Measurements from ENCODE around the gene SCARF2.

The SCARF2 gene

DNA sequence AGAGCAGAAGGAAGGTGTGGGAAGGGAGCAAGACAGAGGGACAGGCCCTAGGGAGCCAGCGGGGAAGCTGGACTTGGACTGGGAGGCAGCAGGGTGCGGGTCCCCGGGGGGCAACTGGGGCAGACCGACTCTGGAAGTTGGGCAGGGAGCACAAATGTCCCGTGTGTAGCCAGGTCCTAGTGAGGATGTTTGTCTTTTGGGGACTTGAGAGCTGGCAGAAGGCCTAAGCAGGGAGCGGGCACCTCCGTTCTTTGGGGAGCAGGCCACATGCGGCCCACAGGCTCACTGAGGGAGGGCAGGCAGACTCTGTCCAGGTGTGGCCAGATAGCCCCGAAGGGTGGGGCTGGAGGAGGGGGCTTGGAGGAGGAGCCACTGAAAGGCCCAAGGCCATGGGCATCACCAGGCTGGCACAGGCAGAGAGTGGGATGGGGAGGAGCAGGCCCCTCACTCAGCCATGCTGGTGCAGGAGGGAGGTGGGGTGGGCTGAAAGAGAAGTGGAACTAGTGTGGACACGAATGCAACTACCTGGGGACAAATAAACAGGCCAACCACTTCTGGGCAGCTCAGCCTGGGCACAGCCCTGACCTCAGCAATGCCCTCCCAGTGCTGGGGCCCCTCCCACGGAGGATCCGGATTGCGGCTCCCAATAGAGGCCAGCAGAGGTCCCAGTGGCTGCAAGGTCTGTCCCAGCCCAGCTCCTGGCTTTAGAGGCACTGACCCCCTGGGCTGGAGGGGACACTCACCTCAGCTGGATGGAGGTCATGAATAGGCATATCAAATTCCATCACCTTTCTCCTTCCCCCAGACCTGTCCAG lies 1.3 kb upstream of the SCARF2 start:
- no peak for DNase-seq

DNA sequence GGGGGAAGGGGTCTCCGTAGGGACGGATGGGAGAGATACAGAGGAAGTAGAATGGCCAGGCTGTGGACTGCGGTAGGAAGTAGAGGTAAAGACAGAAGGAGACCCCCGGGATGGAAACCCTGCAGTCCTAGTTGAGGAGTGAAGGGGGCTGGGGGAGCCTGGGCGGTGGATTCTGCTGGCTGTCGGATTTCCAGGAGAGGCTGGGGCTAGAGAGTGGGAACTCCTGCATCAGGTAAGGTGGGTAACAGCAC lies 727 bp upstream of the SCARF2 start:
- DNase-seq: no peak

DNA sequence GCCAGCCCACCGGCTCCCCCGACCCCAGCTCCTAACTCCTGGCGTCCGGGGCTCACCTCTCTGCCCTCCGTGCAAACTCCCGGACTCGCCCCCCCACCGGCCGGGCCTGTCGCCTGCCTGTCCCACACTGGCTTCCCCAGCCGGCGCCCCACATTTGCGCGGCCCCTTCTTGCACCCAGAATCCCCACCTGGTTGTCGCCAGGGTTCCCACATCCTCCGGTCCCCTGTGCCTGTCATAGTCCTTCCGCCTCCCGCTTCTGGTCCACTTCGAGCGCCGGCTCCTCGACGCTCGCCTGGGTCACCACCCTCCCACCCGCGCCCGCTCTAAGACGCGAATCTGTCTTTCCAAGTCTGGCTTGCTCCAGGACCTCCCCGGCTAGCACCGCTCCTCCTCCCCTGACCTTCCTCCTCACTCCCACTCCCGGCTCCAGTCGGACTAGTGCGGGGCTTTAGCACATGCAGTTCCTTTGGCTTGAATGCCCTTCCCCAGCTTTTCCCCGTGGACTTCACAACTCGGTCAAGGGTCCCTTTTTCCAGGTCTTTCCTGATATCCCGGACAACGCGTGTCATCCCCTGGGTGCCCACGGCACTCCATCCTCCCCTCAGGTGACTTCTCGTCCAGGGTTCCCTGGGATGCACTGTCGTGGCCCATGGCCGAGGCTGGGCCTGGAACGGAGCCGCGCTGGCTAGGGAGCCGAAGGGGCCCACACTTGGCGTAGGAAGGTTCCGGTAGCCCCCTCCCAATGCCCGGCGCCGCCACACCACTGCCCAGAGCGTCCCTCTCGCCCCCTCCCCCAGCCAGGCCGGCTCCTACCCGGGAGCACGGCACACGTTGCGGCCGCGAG lies 635 bp downstream of the SCARF2 start:
- DNase-seq: peak; percentile 40

DNA sequence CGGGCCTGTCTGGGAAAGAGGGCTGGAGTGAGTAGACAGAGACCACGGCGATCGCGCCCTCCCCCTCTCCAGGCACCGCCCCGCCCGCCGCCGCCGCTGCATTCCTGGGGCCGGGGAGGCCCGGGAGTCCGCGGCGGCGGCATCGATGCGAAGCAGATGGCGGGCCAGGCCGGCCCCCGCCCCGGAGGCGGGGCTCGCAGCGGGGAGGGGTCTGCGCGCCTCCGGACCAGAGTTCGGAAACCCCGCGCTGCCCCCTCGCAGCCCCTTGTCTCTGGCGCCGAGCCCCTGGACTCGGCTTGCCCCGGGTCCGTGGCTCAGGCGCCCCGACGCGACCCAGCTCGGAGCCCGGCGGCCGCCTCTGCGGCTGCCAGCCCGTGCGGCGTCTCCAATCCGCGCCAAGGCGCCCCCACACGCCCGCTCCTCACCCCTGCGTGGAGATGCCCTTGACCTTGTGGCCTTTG lies 1.3 kb downstream of the SCARF2 start:
- no peak for DNase-seq

DNA sequence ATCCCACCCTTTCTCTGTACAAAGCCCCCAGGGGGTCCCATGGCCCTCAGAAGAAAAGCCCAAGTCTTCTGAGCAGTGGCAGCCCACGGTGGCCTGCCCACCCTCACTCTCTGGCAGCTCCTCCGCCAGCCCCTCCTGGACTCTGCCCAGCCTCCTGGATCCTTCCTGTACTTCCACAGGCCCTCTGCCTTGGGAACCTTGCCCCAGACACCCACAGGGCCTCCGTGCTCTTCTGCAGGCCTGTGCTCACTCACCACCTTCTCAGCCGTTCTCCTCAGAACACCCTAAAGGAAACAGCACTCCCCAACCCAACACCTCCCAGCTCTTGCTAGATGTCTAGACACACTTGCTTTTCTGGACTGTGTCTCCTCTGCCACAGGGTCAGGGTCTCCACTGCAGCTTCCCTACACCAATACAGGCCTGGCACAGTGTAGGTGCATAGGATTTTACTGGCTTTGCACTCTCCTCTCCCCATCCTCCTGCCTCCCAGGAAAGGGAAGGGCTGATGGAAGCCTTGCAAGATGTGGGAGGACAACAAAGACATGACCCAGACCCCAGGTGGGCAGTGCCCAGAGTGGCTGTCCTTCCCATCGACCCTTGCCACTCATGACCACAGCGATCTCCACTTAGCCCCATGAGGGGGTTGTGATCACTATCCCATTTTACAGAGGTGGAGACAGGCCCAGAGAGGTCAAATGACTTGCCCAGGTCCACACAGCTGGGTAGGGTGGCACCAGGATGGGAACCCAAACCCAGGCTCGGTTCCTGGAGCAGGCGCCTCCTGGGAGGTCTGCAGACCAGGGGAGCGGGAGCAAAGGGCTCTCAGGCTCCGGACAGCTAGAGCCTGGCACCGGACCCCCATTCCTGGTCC lies 2.0 kb downstream of the SCARF2 start:
- DNase-seq: no peak

DNA sequence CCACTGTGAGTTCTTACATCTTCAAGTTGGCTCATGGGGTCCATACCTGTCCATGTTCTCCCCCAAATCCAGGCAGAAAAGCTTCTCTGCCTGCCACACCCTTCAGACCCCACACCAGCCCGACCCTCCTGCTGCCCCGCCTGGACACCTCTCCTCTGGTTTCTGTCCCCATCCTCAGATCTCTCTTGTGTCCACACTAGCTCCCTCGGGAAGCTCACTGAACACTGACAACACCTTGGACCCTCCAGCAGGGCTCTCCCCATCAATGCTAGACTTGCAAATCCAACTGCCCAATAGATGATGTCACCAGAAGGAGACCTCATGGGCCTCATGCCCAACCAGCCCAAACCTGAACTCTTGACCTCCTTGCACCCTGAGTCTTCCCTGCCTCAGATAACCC lies 2.9 kb downstream of the SCARF2 start:
- DNase-seq: no peak

DNA sequence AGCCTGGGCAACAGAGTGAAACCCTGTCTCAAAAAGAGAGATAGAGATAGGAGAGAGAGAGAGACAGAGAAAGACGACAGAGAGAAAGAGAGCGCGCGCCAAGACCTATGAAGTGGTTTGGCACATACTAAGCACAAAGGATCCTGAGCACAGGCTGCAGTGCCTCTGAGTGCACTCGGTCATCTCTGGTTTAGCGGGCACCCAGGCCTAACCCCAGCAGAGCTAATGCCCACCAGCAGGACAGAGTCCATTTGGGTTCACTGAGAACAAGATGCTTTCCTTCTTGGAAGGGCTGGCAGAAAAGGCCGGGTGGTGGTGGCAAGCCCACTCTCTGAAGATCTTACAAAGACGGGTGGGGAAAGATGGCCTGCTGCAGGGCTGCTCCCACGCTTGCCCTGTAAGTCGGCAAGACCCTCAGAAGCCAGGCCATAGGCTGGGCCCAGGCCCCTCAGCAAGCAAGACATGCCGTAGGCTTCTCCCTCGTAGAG lies 3.3 kb downstream of the SCARF2 start:
- DNase-seq: no peak

DNA sequence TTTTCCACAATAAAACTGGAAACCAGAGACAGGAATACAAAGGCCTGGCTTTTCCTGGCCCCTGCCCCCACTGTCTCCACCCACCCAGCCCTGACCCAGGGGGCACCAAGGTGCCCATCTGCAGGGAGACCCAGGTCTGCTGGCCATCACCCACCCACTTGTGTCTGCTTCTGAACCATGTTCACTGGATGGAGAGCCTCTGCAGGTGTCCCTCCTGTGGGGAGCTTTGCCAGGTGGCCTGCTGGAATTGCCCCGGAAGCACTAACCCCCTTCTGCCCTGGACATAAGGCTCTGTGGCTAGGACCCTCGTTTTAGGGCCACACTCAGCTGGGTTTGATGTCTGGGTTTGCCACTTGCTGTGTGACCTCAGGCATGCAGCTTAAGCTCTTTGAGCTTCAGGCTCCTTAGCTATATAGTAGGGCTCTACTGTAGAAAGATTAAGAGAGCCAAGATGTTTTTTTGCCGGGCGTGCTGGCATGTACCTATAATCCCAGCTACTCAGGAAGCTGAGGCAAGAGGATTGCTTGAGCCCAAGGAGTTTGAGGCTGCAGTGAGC lies 3.9 kb downstream of the SCARF2 start:
- DNase-seq: no peak

DNA sequence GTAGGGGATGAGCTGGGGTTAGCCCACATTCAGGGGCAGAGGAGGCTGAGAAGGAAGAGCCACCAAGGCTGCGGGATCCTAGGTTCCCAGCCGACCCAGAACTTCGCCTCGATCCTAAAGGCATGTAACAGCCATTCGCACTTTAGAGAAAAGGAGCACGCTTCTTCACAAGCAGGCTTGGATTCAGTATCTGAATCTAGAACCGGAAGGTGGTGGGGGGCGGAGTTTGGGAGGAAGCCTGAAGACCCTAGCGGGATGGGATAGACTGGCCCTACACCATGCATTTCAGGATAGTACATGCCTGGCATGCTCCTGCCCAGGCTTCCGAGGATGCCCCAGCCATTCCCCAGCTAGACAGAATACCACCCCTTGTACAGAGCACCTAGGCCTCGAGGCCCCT lies 4.4 kb downstream of the SCARF2 start:
- DNase-seq: no peak

DNA sequence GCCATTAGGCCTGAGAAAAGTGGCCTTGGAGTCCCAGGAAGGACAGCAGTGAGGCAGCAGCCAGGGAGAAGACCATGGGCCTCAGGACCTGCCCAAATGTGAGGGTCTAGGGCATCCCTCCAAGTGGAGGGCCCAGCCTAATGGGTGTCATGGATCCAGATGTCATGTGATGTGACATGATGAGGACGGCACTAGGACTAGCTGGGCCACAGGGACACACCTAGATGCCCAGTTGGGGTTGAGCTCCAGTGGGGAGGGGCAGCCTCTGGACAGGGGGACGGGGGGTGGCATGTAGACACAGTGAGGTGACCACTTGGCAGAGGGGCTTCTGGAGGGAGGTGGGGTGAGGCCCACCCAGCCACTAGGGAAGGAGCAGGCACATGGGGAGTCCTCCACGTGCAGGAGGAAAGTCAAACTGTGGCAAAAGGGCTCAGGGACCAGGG lies 5.4 kb downstream of the SCARF2 start:
- no peak for DNase-seq

DNA sequence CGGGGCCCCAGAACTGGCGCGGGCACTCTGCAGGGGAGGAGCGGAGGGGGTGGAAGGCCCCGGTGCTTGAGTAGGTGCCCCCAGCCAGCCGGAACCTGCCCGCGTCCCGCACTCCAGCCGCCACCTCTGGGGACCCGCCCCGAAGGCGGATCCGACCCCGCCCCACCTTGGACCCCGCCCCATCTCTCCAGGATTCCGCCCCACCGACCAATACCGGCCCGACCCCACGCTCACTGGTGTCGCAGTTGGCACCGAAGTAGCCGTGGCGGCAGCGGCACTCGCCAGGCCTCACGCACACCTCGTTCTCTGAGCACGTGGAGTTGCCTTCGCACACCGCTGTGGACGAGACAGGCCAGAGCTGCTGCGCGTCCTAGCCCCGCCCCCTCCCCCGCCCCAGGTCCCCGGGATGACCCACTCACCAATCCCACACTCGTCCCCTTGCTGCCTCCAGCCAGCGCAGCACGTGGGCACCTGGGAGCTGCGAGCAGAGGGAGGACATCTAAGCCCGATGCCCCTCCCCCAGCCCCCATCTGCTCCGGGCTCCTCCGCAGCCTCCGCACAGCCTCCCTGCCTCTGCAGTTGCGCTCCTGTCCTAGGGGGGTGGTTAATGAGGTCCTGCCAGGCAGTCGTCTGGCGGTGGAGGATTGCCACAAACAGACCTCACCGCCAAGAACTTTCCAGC lies 6.0 kb downstream of the SCARF2 start:
- DNase-seq: no peak

DNA sequence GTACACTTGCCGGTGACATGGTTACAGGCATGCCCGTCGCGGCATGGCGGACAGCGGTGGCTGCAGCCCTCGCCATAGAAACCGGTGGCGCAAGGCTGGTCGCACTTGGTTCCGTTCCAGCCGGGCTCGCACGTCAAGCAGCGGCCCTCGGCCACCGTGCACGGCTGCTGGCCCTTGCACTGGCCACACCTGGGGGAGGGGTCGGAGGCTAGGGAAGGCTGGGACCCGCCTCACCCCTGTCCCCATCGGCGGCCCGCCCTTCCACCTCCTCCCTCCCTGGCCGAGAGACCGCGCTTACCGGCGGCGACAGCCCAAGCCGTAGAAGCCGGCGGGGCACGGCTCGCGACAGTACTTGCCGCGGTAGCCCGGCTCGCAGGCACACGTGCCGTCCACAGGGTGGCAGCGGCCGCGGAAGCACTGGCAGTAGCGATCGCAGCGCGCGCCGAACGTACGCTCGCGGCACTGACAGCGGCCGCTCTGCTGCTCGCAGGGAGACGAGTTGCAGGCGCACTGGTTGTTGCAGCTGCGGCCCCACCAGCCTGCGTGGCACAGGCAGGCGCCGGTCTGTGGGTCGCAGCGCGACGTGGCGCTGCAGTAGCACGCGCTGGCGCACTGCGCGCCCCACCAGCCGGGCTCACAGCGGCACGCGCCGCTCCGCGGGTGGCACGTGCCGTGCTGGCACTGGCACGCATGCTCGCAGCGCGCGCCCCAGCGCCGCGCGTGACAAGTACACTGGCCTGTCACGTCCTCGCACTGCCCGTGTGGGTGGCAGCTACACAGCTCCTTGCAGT lies 6.7 kb downstream of the SCARF2 start:
- peak; percentile 77 for DNase-seq

DNA sequence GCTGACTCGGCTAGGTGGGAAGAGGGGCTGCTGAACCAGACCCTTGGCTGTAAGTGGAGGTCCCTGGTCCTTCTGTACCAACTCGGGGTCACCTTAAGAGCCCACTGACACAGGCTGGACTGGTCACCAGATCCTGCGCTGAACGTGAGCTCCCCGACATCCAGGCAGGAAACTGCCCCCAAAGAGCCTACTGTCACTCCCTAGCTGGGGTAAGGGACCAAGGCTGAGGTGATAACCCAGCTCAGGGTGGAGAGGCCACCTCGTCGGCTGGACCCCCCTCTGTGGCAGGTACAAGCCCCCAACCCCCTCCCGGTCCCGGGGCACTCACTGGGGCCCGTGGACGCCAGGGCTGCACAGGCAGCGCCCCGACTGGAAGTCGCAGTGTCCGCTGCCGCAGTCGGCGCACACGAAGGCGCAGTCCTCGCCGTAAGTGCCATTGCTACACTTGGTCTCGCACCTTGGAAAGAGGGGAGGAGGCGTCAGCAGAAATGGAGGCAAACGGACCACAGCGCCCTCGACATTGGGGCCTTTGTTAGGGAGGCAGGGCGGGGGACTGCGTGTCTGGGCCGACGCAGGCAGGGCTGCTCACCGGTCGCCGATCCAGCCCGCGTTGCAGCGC lies 7.4 kb downstream of the SCARF2 start:
- DNase-seq: peak; percentile 50

DNA sequence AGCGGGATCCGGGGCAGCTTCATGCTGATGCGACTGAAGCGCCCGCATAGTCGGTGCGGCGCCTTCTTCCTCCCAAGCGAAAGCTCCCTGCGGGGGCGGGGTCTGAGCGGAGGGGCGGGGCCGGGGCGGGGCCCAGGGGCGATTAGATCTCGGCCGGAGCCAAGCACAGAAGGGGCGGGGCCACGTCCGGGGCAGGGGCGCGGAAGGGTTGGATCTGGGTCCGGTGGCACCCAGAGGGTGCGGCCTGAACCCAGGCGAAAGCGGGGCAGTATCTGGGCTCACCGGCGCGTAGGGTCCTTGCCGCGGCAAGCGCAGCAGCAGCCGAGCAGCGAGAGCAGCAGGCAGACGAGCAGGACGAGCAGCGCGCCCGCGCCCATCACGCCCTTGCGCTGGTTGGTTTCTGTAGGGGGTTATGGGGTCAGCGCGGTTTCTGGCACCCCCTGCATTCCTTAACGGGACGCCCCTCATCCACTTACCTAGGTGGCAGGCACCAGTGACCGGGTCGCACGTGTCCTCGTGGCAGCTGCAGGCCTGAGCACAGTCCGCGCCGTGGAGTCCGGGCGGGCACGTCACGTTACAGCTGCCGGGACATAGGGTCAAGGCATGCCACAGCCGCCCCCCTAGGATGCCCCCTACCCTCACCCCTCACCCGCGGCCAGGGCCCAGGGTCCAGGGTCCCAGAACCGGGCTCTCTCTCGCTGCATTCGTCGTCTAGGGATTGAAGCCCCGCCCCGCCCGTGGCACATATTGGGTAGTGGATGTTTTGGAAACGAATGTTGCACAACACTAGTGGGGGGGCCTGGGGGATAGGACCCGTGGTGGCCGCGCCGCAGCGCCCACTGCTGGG lies 8.1 kb downstream of the SCARF2 start:
- DNase-seq: peak; percentile 86

DNA sequence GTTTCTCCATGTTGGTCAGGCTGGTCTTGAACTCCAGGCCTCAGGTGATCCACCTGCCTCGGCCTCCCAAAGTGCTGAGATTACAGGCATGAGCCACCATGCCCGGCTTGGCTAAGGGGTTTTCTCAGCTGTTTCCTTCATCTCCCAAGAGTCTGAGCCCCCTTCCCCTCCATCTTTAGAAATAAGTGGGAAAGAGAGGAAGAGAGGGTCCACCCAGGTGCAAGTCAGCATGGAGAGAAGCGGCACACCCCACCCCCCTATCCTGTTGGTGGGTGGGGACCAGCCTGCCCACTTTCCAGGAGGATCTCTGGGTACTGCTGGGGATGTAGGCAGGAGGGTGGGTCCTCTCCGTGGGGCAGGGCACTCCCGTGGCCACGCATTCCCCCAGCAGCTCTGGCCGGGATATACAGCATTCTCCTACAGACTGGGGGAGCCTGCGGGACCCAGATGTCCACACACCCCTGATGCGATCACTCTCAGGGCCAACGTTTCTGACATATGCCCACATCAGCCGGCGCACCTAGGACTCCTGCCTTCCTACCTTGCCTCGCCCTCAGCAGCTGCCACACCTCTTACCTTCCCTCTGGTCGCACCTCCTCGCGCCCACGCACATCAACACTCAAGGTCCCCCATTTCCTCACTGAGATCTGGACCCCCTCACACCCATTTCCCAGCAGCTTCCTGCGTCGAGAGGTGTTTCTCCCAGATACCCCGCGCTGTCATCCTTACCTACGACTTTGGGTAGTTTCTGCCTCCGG lies 8.9 kb downstream of the SCARF2 start:
- DNase-seq: peak; percentile 24

DNA sequence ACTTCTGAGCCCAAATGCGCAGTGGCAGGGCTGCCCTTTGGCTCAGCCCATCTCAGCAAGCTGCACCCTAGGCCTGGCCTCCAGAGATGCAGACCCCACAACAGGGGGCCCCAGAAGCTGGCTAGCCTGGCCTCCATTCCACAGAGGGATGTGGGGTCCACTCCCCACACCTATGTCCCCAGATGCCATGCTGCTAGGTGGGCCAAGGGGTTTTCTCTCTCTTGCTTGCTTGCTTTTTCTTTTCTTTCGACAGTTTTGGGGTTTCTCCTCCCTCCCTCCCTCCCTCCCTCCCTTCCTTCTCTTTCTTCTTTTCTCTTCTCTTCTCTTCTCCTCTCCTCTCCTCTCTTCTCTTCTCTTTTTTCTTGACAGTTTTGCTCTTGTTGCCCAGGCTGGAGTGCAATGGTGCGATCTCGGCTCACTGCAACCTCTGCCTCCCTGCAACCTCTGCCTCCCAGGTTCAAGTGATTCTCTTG lies 9.6 kb downstream of the SCARF2 start:
- no peak for DNase-seq

DNA sequence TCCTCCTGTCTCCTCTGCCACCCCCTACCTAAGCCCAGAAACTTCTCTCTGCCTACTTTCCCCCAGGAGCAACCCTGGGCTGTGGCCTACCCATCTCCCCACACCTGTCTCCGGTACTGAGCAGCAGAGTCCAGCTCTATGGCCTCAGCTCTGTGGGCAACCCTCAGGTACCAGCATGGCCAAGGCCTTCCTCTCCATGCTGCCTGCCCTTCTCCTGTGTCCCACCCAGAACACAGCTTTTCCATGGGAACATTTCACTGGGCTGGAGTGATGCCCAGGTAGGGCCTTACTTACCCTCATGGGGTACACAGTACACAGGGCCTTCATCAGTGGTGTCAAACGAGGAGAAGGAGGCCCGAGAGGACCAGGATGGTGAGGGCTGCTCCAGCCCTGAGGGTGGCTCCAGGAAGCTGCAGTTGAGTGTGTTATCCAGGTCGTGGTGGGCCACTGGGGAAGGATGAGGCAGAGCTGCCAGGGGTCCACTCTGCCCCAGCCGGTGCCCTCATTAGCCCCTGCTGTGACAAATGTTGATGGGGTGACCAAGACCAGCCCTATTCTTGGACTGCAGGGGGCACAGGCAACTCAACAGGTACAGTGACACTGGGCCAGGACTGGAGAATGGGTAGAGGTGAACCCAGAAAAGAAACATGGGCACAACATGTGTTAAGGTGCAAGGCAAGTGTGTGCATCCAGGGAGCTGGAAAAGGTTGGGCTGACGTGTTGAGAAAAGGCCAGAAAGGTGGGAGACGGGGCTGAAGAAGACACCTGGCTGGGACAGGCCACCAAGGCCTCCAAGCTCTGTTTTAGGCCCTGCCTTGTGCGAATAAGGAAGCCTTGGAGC lies 10.3 kb downstream of the SCARF2 start:
- DNase-seq: no peak

DNA sequence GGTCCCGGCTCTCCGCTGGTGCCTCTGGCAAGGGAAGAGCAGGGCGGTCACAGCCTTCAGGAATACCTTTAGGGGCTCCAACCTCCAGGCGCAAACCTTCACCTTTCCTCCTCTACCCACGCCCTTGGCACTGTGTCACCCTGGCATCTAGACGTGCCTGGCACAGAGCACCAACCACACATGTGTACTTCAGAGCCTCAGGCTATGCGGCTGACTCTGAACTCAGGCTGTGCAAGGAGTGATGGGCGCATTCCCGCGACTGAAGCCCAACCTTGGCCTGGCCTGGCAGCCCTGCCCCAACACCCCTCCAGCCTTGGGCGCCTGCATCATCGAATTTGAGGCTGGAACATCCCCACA lies 11.4 kb downstream of the SCARF2 start:
- no peak for DNase-seq

Data from stimulated activated CD4-positive, alpha-beta T cell treated with anti-CD3 and anti-CD28 coated beads, Interleukin-15, amount 100 ng/mL, for 24 hours (primary cell).